HCT116 (cell line): ENCODE measurements around the gene ADK.

Source experiments
- CBX3 ChIP-seq: IDR thresholded peaks from 2 replicates; pipeline ENCODE4 v1.6.1; 2012; ENCODE audit warnings: low read depth
- EZH2 ChIP-seq: fragments of 200-600 bp; sonication (generic); IDR thresholded peaks from 2 replicates; pipeline ENCODE4 v1.6.1; 2017; ENCODE audit warnings: antibody characterized with exemption, mixed run types
- EZH2phosphoT487 ChIP-seq: fragments of 200-600 bp; IDR thresholded peaks from 2 replicates; pipeline ENCODE4 v1.6.1; 2018; ENCODE audit warnings: antibody characterized with exemption, borderline replicate concordance
- JUND ChIP-seq: IDR thresholded peaks from 2 replicates; pipeline ENCODE4 v1.6.1; 2012
- POLR2A ChIP-seq: IDR thresholded peaks from 2 replicates; pipeline ENCODE4 v1.7.0; 2011; ENCODE audit warnings: borderline replicate concordance; ENCODE audit not compliant: insufficient read depth, insufficient read length; ENCODE audit errors: extremely low read depth
- POLR2AphosphoS5 ChIP-seq: IDR thresholded peaks from 2 replicates; pipeline ENCODE4 v1.6.1; 2011; ENCODE audit warnings: mild to moderate bottlenecking, low read depth, low read length, moderate library complexity
- RAD21 ChIP-seq: IDR thresholded peaks from 2 replicates; pipeline ENCODE4 v1.6.1; 2012; ENCODE audit warnings: low read depth, mild to moderate bottlenecking
- SRF ChIP-seq: IDR thresholded peaks from 2 replicates; pipeline ENCODE4 v1.6.1; 2012; ENCODE audit warnings: low read depth
- TCF7L2 ChIP-seq: IDR thresholded peaks from 2 replicates; pipeline ENCODE4 v1.7.0; 2011; ENCODE audit warnings: borderline replicate concordance, inconsistent platforms; ENCODE audit not compliant: insufficient read depth, insufficient read length; ENCODE audit errors: extremely low read depth
- YY1 ChIP-seq: IDR thresholded peaks from 2 replicates; pipeline ENCODE4 v1.6.1; 2011; ENCODE audit warnings: low read length, low read depth, moderate library complexity, mild to moderate bottlenecking; ENCODE audit not compliant: insufficient replicate concordance; ENCODE audit errors: extremely low read depth
- TF ChIP-seq, protein P1 (sequence below), 3 experiments: fragments of 200-600 bp in 1 of 3; sonication (generic) in 1 of 3; IDR thresholded peaks in 2 of 3; conservative IDR thresholded peaks in 1 of 3; 2 replicates each; pipeline ENCODE4 v1.5.1; 2012 to 2017; ENCODE audit warnings: low read depth in 2 of 3, low read length in 2 of 3, antibody characterized with exemption in 1 of 3, borderline replicate concordance in 1 of 3, control low read depth in 1 of 3, mild to moderate bottlenecking in 1 of 3, mixed read lengths in 1 of 3, mixed run types in 1 of 3, moderate library complexity in 1 of 3; ENCODE audit not compliant: insufficient read depth in 1 of 3
- TF ChIP-seq, protein P2 (sequence below): IDR thresholded peaks from 2 replicates; pipeline ENCODE4 v1.6.1; 2012

DNA sequence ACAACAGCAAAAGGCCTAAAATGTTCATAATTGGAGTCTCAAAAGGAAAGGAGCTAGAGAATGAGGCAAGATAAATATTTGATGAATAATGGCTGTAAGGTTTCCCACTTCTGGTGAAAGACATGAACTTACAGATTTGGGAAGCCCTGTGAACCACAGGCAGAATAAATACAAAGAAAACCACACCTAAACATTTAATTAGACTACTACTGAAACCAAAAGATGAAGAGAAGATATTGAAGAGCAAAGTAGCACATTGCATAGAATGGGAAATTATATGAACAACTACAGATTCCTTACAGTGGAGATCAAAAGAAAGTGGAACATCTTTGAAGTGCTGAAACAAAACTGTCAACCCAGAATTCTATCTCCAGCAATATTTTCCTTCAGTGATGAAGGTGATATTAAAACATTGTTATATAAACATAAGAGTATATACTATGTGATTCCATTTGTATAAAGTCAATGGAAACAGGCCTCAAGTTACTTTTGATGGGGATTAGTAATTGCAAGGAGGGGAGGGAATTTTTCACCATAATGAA is 484.0 kb downstream of the ADK start:
- TF ChIP-seq, protein P1, sequence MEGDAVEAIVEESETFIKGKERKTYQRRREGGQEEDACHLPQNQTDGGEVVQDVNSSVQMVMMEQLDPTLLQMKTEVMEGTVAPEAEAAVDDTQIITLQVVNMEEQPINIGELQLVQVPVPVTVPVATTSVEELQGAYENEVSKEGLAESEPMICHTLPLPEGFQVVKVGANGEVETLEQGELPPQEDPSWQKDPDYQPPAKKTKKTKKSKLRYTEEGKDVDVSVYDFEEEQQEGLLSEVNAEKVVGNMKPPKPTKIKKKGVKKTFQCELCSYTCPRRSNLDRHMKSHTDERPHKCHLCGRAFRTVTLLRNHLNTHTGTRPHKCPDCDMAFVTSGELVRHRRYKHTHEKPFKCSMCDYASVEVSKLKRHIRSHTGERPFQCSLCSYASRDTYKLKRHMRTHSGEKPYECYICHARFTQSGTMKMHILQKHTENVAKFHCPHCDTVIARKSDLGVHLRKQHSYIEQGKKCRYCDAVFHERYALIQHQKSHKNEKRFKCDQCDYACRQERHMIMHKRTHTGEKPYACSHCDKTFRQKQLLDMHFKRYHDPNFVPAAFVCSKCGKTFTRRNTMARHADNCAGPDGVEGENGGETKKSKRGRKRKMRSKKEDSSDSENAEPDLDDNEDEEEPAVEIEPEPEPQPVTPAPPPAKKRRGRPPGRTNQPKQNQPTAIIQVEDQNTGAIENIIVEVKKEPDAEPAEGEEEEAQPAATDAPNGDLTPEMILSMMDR (IDR thresholded peaks at IDR 0.05 in 2 of 3, conservative IDR thresholded peaks at IDR 0.05 in 1 of 3; ENCODE audit: borderline replicate concordance in 1 of 3, insufficient read depth in 1 of 3, low read depth in 2 of 3, low read length in 2 of 3) = no peak
- no peak for TF ChIP-seq SRF
- TF ChIP-seq YY1 = no peak
- TF ChIP-seq EZH2 = no peak
- TF ChIP-seq POLR2AphosphoS5 = no peak
- TF ChIP-seq CBX3 = no peak
- TF ChIP-seq RAD21 = no peak
- TF ChIP-seq JUND = no peak
- TF ChIP-seq, protein P2, sequence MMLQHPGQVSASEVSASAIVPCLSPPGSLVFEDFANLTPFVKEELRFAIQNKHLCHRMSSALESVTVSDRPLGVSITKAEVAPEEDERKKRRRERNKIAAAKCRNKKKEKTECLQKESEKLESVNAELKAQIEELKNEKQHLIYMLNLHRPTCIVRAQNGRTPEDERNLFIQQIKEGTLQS = no peak
- TF ChIP-seq EZH2phosphoT487 = no peak
- no peak for TF ChIP-seq TCF7L2
- no peak for TF ChIP-seq POLR2A
